Measurements from ENCODE around the gene TRAF6. TPM values are rescaled to one million over a fixed set of nuclear protein-coding genes. Genes with fewer than 3 reads are reported as not detected.

The TRAF6 gene
- total RNA-seq, 4 donors from 2014 or later, result 9.8 to 14.4 (median 11.3) TPM

- Histone ChIP-seq H3K9me3 (no peaks in the 10 kb centered on the region), H3K27ac (no peak overlapping the region), H3K4me1 (no peaks in the 10 kb centered on the region), H3K36me3 (no peaks in the 10 kb centered on the region), H3K4me3 (no peak overlapping the region), H3K27me3 (no peaks in the 10 kb centered on the region)
- in situ Hi-C loops (cut with MboI; ENCODE audit: low sequenced_read_pairs in 4 of 4) (no loop called here), intact Hi-C loops (cut with DNase I; ENCODE audit: low total_unique reads) (no loop called here)
- TF ChIP-seq, protein P1, sequence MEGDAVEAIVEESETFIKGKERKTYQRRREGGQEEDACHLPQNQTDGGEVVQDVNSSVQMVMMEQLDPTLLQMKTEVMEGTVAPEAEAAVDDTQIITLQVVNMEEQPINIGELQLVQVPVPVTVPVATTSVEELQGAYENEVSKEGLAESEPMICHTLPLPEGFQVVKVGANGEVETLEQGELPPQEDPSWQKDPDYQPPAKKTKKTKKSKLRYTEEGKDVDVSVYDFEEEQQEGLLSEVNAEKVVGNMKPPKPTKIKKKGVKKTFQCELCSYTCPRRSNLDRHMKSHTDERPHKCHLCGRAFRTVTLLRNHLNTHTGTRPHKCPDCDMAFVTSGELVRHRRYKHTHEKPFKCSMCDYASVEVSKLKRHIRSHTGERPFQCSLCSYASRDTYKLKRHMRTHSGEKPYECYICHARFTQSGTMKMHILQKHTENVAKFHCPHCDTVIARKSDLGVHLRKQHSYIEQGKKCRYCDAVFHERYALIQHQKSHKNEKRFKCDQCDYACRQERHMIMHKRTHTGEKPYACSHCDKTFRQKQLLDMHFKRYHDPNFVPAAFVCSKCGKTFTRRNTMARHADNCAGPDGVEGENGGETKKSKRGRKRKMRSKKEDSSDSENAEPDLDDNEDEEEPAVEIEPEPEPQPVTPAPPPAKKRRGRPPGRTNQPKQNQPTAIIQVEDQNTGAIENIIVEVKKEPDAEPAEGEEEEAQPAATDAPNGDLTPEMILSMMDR (IDR thresholded peaks at IDR 0.05 in 4 of 5, conservative IDR thresholded peaks at IDR 0.05 in 1 of 5), result no peak
- no peak for TF ChIP-seq POLR2A (IDR thresholded peaks at IDR 0.05)
- DNase-seq (no peak), ATAC-seq (no peak)
Observed at GRCh38 chr11:36463781-36464180, 46.3 kb downstream of the TRAF6 start.

DNA sequence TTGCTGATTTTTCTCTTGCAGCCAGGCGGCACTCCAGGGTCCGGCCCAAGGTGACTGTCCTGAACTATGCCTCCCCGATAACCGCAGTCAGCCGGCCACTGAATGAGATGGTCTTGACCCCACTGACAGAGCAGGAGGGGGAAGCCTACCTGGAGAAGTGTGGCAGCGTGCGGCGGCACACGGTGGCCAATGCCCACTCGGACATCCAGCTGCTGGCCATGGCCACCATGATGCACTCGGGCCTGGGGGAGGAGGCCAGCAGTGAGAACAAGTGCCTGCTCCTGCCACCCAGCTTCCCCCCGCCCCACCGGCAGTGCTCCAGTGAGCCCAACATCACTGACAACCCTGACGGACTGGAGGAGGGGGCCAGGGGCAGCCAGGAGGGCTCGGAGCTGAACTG is 47.8 kb downstream of the TRAF6 start:
- in situ Hi-C loops (cut with MboI; ENCODE audit: low sequenced_read_pairs in 4 of 4) (no loop called here), intact Hi-C loops (cut with DNase I; ENCODE audit: low total_unique reads) (no loop called here)
- Histone ChIP-seq H3K36me3 (no peaks in the 10 kb centered on the region), H3K4me3 (no peak overlapping the region), H3K27me3 (no peaks in the 10 kb centered on the region), H3K9me3 (no peaks in the 10 kb centered on the region), H3K27ac (no peak overlapping the region), H3K4me1 (no peaks in the 10 kb centered on the region)
- ATAC-seq, result no peak
- TF ChIP-seq, protein P1 (IDR thresholded peaks at IDR 0.05 in 4 of 5, conservative IDR thresholded peaks at IDR 0.05 in 1 of 5), result no peak
- no peak for TF ChIP-seq POLR2A (IDR thresholded peaks at IDR 0.05)
- no peak for DNase-seq

DNA sequence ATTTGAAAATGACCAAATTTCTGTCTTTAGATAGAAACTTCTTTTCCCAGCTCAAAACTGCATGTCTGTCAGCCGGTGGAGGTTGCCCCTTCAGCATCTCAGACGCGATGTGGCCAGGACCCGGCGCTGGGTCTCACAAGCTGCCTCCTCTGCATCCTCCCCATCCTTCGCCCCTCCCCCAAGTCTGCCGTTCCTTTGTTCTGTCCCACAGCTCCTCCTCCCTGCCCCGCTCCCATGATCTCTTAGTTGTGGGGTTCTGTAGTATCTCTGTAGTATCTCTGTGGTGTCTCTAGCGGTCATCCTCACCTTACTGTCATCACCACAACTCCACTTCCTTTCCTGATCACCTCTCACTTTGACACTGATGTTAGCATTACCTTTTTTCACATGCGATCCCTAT is 49.9 kb downstream of the TRAF6 start:
- Histone ChIP-seq H3K27ac (no peak overlapping the region), H3K9me3 (no peaks in the 10 kb centered on the region), H3K36me3 (no peaks in the 10 kb centered on the region), H3K27me3 (no peaks in the 10 kb centered on the region), H3K4me1 (peaks cover 12 to 16% of the 10 kb centered on the region in 2 donors), H3K4me3 (no peak overlapping the region)
- in situ Hi-C loops (cut with MboI; ENCODE audit: low sequenced_read_pairs in 4 of 4) (no loop called here), intact Hi-C loops (cut with DNase I; ENCODE audit: low total_unique reads) (no loop called here)
- no peak for ATAC-seq
- TF ChIP-seq POLR2A (IDR thresholded peaks at IDR 0.05), result no peak
- TF ChIP-seq, protein P1 (IDR thresholded peaks at IDR 0.05 in 4 of 5, conservative IDR thresholded peaks at IDR 0.05 in 1 of 5), result no peak
- no peak for DNase-seq

GRCh38 chr11:36459046-36459445 is 51.0 kb downstream of the TRAF6 start:
- DNase-seq, result no peak
- intact Hi-C loops (cut with DNase I; ENCODE audit: low total_unique reads) (no loop called here), in situ Hi-C loops (cut with MboI; ENCODE audit: low sequenced_read_pairs in 4 of 4) (no loop called here)
- TF ChIP-seq, protein P1 (IDR thresholded peaks at IDR 0.05 in 4 of 5, conservative IDR thresholded peaks at IDR 0.05 in 1 of 5), result no peak
- no peak for TF ChIP-seq POLR2A (IDR thresholded peaks at IDR 0.05)
- H3K27me3 ChIP-seq, result no peaks in the 10 kb centered on the region
- no peaks in the 10 kb centered on the region for H3K36me3 ChIP-seq
- H3K27ac ChIP-seq, result no peak overlapping the region
- H3K4me3 ChIP-seq, result no peak overlapping the region
- no peaks in the 10 kb centered on the region for H3K9me3 ChIP-seq
- peaks cover 12 to 19% of the 10 kb centered on the region in 2 donors for H3K4me1 ChIP-seq
- ATAC-seq, result no peak

All from gastrocnemius medialis (tissue), 4 donors.